Glutamatergic neuron (in vitro differentiated cells): Measurements from ENCODE around the gene PLCG2. TPM values are rescaled to one million over a fixed set of nuclear protein-coding genes. Genes with fewer than 3 reads are reported as not detected.
"Not testable (repeated sequence)": the region's sequence is repeated elsewhere in the genome, so short reads cannot be mapped to it uniquely, and the experiment has no call there.

Experiments used
- DNase-seq: peaks from one replicate; pipeline ENCODE4 v3.0.0; 2022
- H3K27ac Mint-ChIP-seq: one replicate; pipeline ENCODE4 v1.8.0; 2020; ENCODE audit warnings: mild to moderate bottlenecking, mixed read lengths, inconsistent platforms; ENCODE audit not compliant: unreplicated experiment
- H3K27me3 Mint-ChIP-seq: one replicate; pipeline ENCODE4 v1.8.0; 2020; ENCODE audit warnings: mild to moderate bottlenecking, moderate library complexity, mixed read lengths, inconsistent platforms; ENCODE audit not compliant: unreplicated experiment
- H3K36me3 Mint-ChIP-seq: one replicate; pipeline ENCODE4 v1.8.0; 2020; ENCODE audit warnings: mild to moderate bottlenecking, mixed read lengths, inconsistent platforms; ENCODE audit not compliant: unreplicated experiment
- H3K4me1 Mint-ChIP-seq: one replicate; pipeline ENCODE4 v1.8.0; 2020; ENCODE audit warnings: mild to moderate bottlenecking, low read depth, mixed read lengths, inconsistent platforms; ENCODE audit not compliant: unreplicated experiment
- H3K4me3 Mint-ChIP-seq: one replicate; pipeline ENCODE4 v1.8.0; 2020; ENCODE audit warnings: mild to moderate bottlenecking, mixed read lengths, inconsistent platforms; ENCODE audit not compliant: unreplicated experiment
- H3K9me3 Mint-ChIP-seq: one replicate; pipeline ENCODE4 v1.8.0; 2020; ENCODE audit warnings: mild to moderate bottlenecking, moderate library complexity, mixed read lengths, inconsistent platforms; ENCODE audit not compliant: unreplicated experiment
- total RNA-seq: library from RNA; stranded (reverse); fragmentation: NEBNext Ultra II Directional; extraction: Animal tissue kit (Norgen Biotek cat#: 25700); gene quantifications from one replicate; pipeline ENCODE4 v1.2.1, GENCODE V29; 2021; ENCODE audit not compliant: unreplicated experiment
- TF ChIP-seq, protein P1 (sequence below): fragments of 200-600 bp; sonication (generic); IDR thresholded peaks from one replicate; pipeline ENCODE4 v1.5.0; 2021; ENCODE audit not compliant: partially characterized antibody, unreplicated experiment

Gene PLCG2
- total RNA-seq, 1 donor from 2014 or later, result 0.49 TPM

DNA sequence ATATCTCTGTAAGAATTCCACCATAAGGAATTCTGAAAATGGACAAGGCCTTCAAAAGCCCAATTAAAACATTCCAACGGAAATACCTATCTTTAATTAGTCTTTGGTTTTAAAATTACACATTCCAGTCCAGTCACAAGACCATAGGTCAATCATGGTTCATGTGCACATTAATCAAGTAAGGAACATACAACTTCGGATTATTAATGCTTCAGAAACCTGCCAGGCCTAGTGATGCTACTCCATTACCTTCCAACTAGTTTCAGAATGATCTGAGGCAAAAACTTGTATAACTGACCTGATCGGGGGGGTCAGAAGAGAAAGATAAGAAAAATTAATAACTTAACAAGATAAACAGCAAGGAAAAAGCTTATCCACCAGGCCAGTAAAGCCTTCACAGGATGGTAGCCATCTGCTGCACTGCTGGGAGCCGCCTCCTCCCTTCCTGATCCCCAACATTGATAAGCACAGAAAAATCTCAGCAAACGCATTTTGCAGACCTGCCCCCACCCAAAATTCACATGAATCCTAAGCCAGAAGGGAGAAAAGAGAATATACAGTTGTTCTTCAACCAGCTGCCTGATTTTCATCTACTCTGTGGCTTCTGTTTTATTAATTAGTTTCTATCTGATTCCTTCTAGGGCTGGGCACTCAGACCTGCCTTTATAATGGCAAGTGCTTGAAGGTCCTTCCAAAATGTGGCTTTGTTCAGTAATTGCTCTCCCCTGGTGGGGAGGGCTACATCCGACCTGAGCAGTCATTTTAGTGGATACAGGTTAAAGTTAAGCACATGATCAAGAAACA is 226.1 kb downstream of the PLCG2 start:
- DNase-seq, result no peak
- H3K27me3 Mint-ChIP-seq, result peaks cover 2% of the 10 kb centered on the region
- H3K36me3 Mint-ChIP-seq, result peaks cover 22% of the 10 kb centered on the region
- peaks cover 12% of the 10 kb centered on the region for H3K4me1 Mint-ChIP-seq
- peaks cover 5% of the 10 kb centered on the region for H3K9me3 Mint-ChIP-seq
- no peak overlapping the region for H3K4me3 Mint-ChIP-seq
- H3K27ac Mint-ChIP-seq, result peak overlapping the region; percentile 43
- TF ChIP-seq, protein P1, sequence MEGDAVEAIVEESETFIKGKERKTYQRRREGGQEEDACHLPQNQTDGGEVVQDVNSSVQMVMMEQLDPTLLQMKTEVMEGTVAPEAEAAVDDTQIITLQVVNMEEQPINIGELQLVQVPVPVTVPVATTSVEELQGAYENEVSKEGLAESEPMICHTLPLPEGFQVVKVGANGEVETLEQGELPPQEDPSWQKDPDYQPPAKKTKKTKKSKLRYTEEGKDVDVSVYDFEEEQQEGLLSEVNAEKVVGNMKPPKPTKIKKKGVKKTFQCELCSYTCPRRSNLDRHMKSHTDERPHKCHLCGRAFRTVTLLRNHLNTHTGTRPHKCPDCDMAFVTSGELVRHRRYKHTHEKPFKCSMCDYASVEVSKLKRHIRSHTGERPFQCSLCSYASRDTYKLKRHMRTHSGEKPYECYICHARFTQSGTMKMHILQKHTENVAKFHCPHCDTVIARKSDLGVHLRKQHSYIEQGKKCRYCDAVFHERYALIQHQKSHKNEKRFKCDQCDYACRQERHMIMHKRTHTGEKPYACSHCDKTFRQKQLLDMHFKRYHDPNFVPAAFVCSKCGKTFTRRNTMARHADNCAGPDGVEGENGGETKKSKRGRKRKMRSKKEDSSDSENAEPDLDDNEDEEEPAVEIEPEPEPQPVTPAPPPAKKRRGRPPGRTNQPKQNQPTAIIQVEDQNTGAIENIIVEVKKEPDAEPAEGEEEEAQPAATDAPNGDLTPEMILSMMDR, result no peak

DNA sequence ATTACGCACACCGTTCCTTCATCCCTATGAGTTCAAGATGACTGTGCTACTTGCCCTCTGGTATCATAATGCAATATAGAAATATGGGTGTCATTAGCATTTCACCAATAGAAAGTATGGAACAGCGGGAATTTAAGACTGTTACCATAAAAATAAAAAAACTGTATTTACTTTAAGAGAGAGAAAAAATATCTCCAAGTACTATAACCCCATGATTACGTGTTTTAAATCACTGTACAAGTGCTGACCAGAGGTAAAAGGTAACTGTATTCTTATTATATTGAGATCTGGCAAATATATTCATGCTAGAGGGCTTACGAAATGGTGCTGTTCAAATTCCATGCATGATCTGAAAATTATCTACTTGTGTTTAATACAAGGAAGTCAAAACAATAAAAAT is 226.9 kb downstream of the PLCG2 start:
- Mint-ChIP-seq H3K36me3 (peaks cover 30% of the 10 kb centered on the region), H3K4me3 (no peak overlapping the region), H3K27me3 (peaks cover 2% of the 10 kb centered on the region), H3K4me1 (peaks cover 12% of the 10 kb centered on the region), H3K27ac (no peak overlapping the region), H3K9me3 (peaks cover 5% of the 10 kb centered on the region)
- DNase-seq, result no peak
- TF ChIP-seq, protein P1, result no peak

DNA sequence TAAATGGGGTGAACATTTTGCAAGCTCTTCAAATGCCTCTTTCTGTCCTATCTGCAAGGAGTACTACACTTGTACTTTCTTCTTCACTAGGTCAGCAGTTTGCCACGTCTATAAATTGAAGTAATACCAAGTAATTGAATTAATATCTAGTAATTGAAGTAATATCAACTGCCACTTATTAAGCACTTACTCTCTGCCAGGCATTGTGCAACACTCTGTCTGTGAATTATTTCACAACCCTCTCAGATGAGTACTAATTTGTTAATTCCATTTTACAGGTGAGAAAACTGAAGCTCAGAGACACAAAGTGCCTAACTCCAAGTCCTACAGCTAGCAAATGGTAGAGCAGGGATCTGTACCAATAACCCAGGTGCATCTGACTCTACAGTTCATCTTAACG is 228.1 kb downstream of the PLCG2 start:
- Mint-ChIP-seq H3K4me1 (peaks cover 12% of the 10 kb centered on the region), H3K27ac (no peak overlapping the region), H3K9me3 (peaks cover 11% of the 10 kb centered on the region), H3K4me3 (no peak overlapping the region), H3K27me3 (peaks cover 5% of the 10 kb centered on the region), H3K36me3 (peaks cover 38% of the 10 kb centered on the region)
- no peak for DNase-seq
- TF ChIP-seq, protein P1, result no peak

DNA sequence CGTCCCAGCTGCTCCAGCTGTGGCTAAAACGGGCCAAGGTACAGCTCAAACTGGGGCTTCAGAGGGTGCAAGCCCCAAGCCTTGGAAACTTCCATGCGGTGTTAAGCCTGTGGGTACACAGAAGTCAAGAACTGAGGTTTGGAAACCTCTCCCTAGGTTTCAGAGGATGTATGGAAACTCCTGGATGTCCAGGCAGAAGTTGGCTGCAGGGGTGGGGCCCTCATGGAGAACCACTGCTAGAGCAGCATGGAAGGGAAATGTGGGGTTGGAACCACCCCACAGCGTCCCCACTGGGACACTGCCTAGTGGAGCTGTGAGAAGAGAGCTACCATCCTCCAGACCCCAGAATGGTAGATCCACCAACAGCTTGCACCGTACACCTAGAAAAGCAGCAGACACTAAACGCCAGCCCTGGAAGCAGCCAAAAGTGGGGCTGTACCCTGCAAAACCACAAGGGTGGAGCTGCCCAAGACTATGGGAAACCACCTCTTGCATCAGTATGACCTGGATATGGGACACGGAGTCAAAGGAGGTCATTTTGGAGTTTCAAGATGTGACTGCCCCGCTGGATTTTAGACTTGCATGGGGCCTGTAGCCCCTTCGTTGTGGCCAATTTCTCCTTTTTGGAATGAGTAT is 230.0 kb downstream of the PLCG2 start:
- no peak overlapping the region for H3K4me3 Mint-ChIP-seq
- H3K9me3 Mint-ChIP-seq, result peaks cover 11% of the 10 kb centered on the region
- H3K4me1 Mint-ChIP-seq, result peaks cover 12% of the 10 kb centered on the region
- peaks cover 3% of the 10 kb centered on the region for H3K27me3 Mint-ChIP-seq
- TF ChIP-seq, protein P1, result no peak
- peaks cover 38% of the 10 kb centered on the region for H3K36me3 Mint-ChIP-seq
- DNase-seq, result no peak
- no peak overlapping the region for H3K27ac Mint-ChIP-seq

DNA sequence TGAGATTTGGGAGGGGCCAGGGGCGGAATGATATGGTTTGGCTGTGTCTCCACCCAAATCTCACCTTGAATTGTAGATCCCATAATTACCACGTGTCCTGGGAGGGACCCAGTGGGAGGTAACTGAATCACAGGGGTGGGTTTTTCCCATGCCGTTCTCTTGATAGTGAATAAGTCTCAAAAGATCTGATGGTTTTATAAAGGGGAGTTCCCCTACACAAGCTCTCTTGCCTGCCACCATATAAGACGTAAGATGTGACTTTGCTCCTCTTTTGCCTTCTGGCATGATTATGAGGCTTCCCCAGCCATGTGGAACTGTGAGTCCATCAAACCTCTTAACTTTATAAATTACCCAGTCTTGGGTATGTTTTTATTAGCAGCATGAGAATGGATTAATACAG is 230.7 kb downstream of the PLCG2 start:
- not testable (repeated sequence) for H3K27ac Mint-ChIP-seq, H3K27me3 Mint-ChIP-seq, DNase-seq, H3K4me1 Mint-ChIP-seq, H3K4me3 Mint-ChIP-seq
- peaks cover 38% of the 10 kb centered on the region for H3K36me3 Mint-ChIP-seq
- peaks cover 11% of the 10 kb centered on the region for H3K9me3 Mint-ChIP-seq
